Measurements from ENCODE around the gene SFSWAP. TPM values are rescaled to one million over a fixed set of nuclear protein-coding genes. Genes with fewer than 3 reads are reported as not detected.

Gene SFSWAP
- total and polyA plus RNA-seq, 2 of the 13 experiments (the other 11 are each of a cell fraction or from before 2014, with no cell fraction given), result 17.1 to 27.7 TPM

GRCh38 chr12:131710464-131711457 is at the start of gene SFSWAP (continued):
- peak; percentile 82; the same call in 1 of the 2 replicates for TF ChIP-seq ZNF598 (CRISPR knock-in tag; IDR thresholded peaks at IDR 0.05; ENCODE audit: borderline replicate concordance)
- no peak for TF ChIP-seq GTF2F1 (IDR thresholded peaks at IDR 0.05; ENCODE audit: low read length)
- TF ChIP-seq ZNF33B (CRISPR knock-in tag; IDR thresholded peaks at IDR 0.05), result peak; percentile 75; the same call in 1 of the 2 replicates
- TF ChIP-seq KDM4B (CRISPR knock-in tag; IDR thresholded peaks at IDR 0.05), result no peak; the same call in 1 of the 2 replicates
- no peak for TF ChIP-seq HNRNPUL1 (IDR thresholded peaks at IDR 0.05; ENCODE audit: low read depth, low read length)
- peak; percentile 68; the same call in 1 of the 2 replicates for TF ChIP-seq RNF2 (conservative IDR thresholded peaks at IDR 0.05; ENCODE audit: low read depth)
- TF ChIP-seq ZNF850 (CRISPR knock-in tag; conservative IDR thresholded peaks at IDR 0.05), result peak; percentile 45; the same call in 1 of the 2 replicates
- TF ChIP-seq BCLAF1 (IDR thresholded peaks at IDR 0.05), result no peak
- TF ChIP-seq ZNF569 (CRISPR knock-in tag; IDR thresholded peaks at IDR 0.05; ENCODE audit: borderline replicate concordance), result no peak
- TF ChIP-seq, protein P1, sequence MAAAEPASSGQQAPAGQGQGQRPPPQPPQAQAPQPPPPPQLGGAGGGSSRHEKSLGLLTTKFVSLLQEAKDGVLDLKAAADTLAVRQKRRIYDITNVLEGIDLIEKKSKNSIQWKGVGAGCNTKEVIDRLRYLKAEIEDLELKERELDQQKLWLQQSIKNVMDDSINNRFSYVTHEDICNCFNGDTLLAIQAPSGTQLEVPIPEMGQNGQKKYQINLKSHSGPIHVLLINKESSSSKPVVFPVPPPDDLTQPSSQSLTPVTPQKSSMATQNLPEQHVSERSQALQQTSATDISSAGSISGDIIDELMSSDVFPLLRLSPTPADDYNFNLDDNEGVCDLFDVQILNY (CRISPR knock-in tag; conservative IDR thresholded peaks at IDR 0.05), result no peak; the same call in 1 of the 2 replicates
- TF ChIP-seq BHLHE40 (IDR thresholded peaks at IDR 0.05; ENCODE audit: low read length), result no peak
- TF ChIP-seq ZNF790 (CRISPR knock-in tag; IDR thresholded peaks at IDR 0.05; ENCODE audit: borderline replicate concordance), result peak; percentile 72; the same call in 1 of the 2 replicates
- TF ChIP-seq ARID3A (IDR thresholded peaks at IDR 0.05; ENCODE audit: low read depth, low read length), result no peak
- TF ChIP-seq, protein P2, sequence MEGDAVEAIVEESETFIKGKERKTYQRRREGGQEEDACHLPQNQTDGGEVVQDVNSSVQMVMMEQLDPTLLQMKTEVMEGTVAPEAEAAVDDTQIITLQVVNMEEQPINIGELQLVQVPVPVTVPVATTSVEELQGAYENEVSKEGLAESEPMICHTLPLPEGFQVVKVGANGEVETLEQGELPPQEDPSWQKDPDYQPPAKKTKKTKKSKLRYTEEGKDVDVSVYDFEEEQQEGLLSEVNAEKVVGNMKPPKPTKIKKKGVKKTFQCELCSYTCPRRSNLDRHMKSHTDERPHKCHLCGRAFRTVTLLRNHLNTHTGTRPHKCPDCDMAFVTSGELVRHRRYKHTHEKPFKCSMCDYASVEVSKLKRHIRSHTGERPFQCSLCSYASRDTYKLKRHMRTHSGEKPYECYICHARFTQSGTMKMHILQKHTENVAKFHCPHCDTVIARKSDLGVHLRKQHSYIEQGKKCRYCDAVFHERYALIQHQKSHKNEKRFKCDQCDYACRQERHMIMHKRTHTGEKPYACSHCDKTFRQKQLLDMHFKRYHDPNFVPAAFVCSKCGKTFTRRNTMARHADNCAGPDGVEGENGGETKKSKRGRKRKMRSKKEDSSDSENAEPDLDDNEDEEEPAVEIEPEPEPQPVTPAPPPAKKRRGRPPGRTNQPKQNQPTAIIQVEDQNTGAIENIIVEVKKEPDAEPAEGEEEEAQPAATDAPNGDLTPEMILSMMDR (CRISPR knock-in tag; IDR thresholded peaks at IDR 0.05), result no peak
- no peak; the same call in 1 of the 2 replicates for TF ChIP-seq ZNF782 (CRISPR knock-in tag; IDR thresholded peaks at IDR 0.05; ENCODE audit: borderline replicate concordance)
- no peak for TF ChIP-seq ZNF652 (CRISPR knock-in tag; IDR thresholded peaks at IDR 0.05; ENCODE audit: borderline replicate concordance, low read depth)
- no peak; the same call in 1 of the 2 replicates for TF ChIP-seq RARA (CRISPR knock-in tag; IDR thresholded peaks at IDR 0.05)
- TF ChIP-seq, protein P3, sequence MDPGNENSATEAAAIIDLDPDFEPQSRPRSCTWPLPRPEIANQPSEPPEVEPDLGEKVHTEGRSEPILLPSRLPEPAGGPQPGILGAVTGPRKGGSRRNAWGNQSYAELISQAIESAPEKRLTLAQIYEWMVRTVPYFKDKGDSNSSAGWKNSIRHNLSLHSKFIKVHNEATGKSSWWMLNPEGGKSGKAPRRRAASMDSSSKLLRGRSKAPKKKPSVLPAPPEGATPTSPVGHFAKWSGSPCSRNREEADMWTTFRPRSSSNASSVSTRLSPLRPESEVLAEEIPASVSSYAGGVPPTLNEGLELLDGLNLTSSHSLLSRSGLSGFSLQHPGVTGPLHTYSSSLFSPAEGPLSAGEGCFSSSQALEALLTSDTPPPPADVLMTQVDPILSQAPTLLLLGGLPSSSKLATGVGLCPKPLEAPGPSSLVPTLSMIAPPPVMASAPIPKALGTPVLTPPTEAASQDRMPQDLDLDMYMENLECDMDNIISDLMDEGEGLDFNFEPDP (CRISPR knock-in tag; conservative IDR thresholded peaks at IDR 0.05), result no peak
- TF ChIP-seq ZSCAN25 (CRISPR knock-in tag; IDR thresholded peaks at IDR 0.05), result peak; percentile 57; the same call in 1 of the 2 replicates
